H1 (cell line): ENCODE measurements around the gene BTG3. TPM values are rescaled to one million over a fixed set of nuclear protein-coding genes. Genes with fewer than 3 reads are reported as not detected.

ENCODE experiments used
- CTCF ChIA-PET: fragments of 300-600 bp; sonication (Branson Sonifier 250); formaldehyde crosslinking; loops from one replicate; lab custom pipeline; 2021; ENCODE audit not compliant: partially characterized antibody; lab: Charles Lee
- POLR2A ChIA-PET: fragments of 300-600 bp; sonication (Branson Sonifier 250); formaldehyde crosslinking; loops from one replicate; lab custom pipeline; 2021; ENCODE audit warnings: inconsistent platforms; ENCODE audit not compliant: partially characterized antibody; lab: Charles Lee
- DNase-seq, 2 experiments: peaks; one replicate each; pipeline versions ENCODE4 v3.0.0 to v3.0.0-alpha.2; 2010 to 2022; ENCODE audit warnings: low spot score in 2 of 2, low read depth in 1 of 2, mixed read lengths in 1 of 2
- FAIRE-seq: peaks from 2 replicates; lab custom pipeline; 2011; peaks lifted over from hg19 to GRCh38; lab: Jason Lieb, UNC
- H2AFZ ChIP-seq: 2 replicates; pipeline ENCODE4 v1.8.1; 2012; ENCODE audit warnings: low read length, inconsistent platforms
- H2AK5ac ChIP-seq: 2 replicates; pipeline ENCODE4 v1.6.1; 2013; ENCODE audit warnings: low read depth, low read length
- H2BK120ac ChIP-seq: replicated peaks from 2 replicates; pipeline ENCODE3; 2013; ENCODE audit warnings: low read depth, low read length, inconsistent platforms
- H2BK12ac ChIP-seq: 2 replicates; pipeline ENCODE4 v1.6.1; 2013; ENCODE audit warnings: low read depth, low read length
- H2BK15ac ChIP-seq: 2 replicates; pipeline ENCODE4 v1.6.1; 2013; ENCODE audit warnings: low read length
- H2BK20ac ChIP-seq: 2 replicates; pipeline ENCODE4 v1.6.1; 2013; ENCODE audit warnings: low read length
- H2BK5ac ChIP-seq: 2 replicates; pipeline ENCODE4 v1.6.1; 2013; ENCODE audit warnings: low read depth, low read length
- H3K14ac ChIP-seq: 2 replicates; pipeline ENCODE4 v1.6.1; 2013; ENCODE audit warnings: inconsistent platforms; ENCODE audit not compliant: insufficient read length
- H3K18ac ChIP-seq: 2 replicates; pipeline ENCODE4 v1.6.1; 2013; ENCODE audit warnings: low read length; ENCODE audit errors: extremely low read depth
- H3K23ac ChIP-seq: 2 replicates; pipeline ENCODE4 v1.6.1; 2013; ENCODE audit warnings: inconsistent platforms; ENCODE audit not compliant: insufficient read length
- H3K23me2 ChIP-seq: 2 replicates; pipeline ENCODE4 v1.6.1; 2013; ENCODE audit warnings: low read depth, low read length
- H3K27ac ChIP-seq: 2 replicates; pipeline ENCODE4 v1.6.1; 2011; ENCODE audit warnings: low read depth, low read length, inconsistent platforms
- H3K27me3 ChIP-seq, 4 experiments: replicated peaks in 1 of 4; 1 replicate in 1 of 4; 2 replicates in 3 of 4; pipeline versions ENCODE4 v1.6.1 to v1.8.1; 2011 to 2013; ENCODE audit warnings: low read length in 3 of 4, mild to moderate bottlenecking in 3 of 4, inconsistent platforms in 2 of 4, mixed read lengths in 2 of 4, moderate library complexity in 1 of 4; ENCODE audit not compliant: control insufficient read depth in 3 of 4, insufficient read depth in 3 of 4; ENCODE audit errors: extremely low read depth in 1 of 4
- H3K36me3 ChIP-seq, 4 experiments: 2 replicates each; pipeline versions ENCODE4 v1.6.1 to v1.8.1; 2011 to 2013; ENCODE audit warnings: mild to moderate bottlenecking in 4 of 4, low read length in 3 of 4, moderate library complexity in 2 of 4, control low read depth in 1 of 4, inconsistent platforms in 1 of 4; ENCODE audit not compliant: insufficient read depth in 4 of 4, control insufficient read depth in 2 of 4
- H3K4ac ChIP-seq: replicated peaks from 2 replicates; pipeline ENCODE3; 2013; ENCODE audit warnings: low read length, low read depth, mixed read lengths, inconsistent platforms; ENCODE audit not compliant: insufficient read length
- H3K4me1 ChIP-seq, 4 experiments: replicated peaks in 1 of 4; 1 replicate in 1 of 4; 2 replicates in 3 of 4; pipeline versions ENCODE4 v1.6.1 to v1.8.1; 2011 to 2013; ENCODE audit warnings: low read length in 3 of 4, inconsistent platforms in 2 of 4, mixed read lengths in 1 of 4; ENCODE audit not compliant: insufficient read depth in 4 of 4, control insufficient read depth in 3 of 4
- H3K4me2 ChIP-seq, 2 experiments: 2 replicates each; pipeline versions ENCODE4 v1.6.1 to v1.8.1; 2011 to 2013; ENCODE audit warnings: low read depth in 2 of 2, low read length in 2 of 2, control low read depth in 1 of 2, inconsistent platforms in 1 of 2, mild to moderate bottlenecking in 1 of 2; ENCODE audit not compliant: insufficient read depth in 1 of 2
- H3K4me3 ChIP-seq, 4 experiments: fragments of 200-600, 300-600 bp in 1 of 4; sonication (generic), shearing (Covaris generic), sonication (Bioruptor Twin) in 1 of 4; 2 replicates each; pipeline versions ENCODE4 v1.5.1 to v1.8.1; 2011 to 2016; ENCODE audit warnings: low read length in 4 of 4, low read depth in 3 of 4, control low read depth in 2 of 4, inconsistent platforms in 2 of 4, mild to moderate bottlenecking in 2 of 4, mixed read lengths in 1 of 4, moderate library complexity in 1 of 4; ENCODE audit not compliant: insufficient read depth in 2 of 4; ENCODE audit errors: extremely low read depth in 1 of 4
- H3K56ac ChIP-seq: replicated peaks from 2 replicates; pipeline ENCODE3; 2013; ENCODE audit warnings: low read depth, mild to moderate bottlenecking, mixed read lengths, low read length, inconsistent platforms; ENCODE audit not compliant: insufficient read length
- H3K79me1 ChIP-seq: 2 replicates; pipeline ENCODE4 v1.6.1; 2013; ENCODE audit warnings: low read depth, low read length, control low read depth
- H3K79me2 ChIP-seq, 2 experiments: 2 replicates each; pipeline versions ENCODE4 v1.6.1 to v1.8.1; 2012 to 2013; ENCODE audit warnings: low read length in 2 of 2, mild to moderate bottlenecking in 2 of 2, inconsistent platforms in 1 of 2; ENCODE audit not compliant: insufficient read depth in 2 of 2, control insufficient read depth in 1 of 2
- H3K9ac ChIP-seq, 4 experiments: replicated peaks in 1 of 4; 1 replicate in 1 of 4; 2 replicates in 3 of 4; pipeline versions ENCODE4 v1.6.1 to v1.8.1; 2011 to 2013; ENCODE audit warnings: low read depth in 3 of 4, low read length in 3 of 4, control low read depth in 2 of 4, mild to moderate bottlenecking in 2 of 4, moderate library complexity in 2 of 4, inconsistent platforms in 1 of 4; ENCODE audit errors: extremely low read depth in 1 of 4
- H3K9me3 ChIP-seq, 2 experiments: 2 replicates each; pipeline versions ENCODE4 v1.6.1 to v1.8.1; 2012 to 2013; ENCODE audit warnings: mild to moderate bottlenecking in 2 of 2, moderate library complexity in 2 of 2, control low read depth in 1 of 2, inconsistent platforms in 1 of 2, low read depth in 1 of 2, low read length in 1 of 2, mixed read lengths in 1 of 2; ENCODE audit not compliant: insufficient read depth in 2 of 2
- H4K20me1 ChIP-seq, 2 experiments: replicated peaks in 1 of 2; 2 replicates each; pipeline versions ENCODE3 to v1.8.1; 2011 to 2013; ENCODE audit warnings: inconsistent platforms in 2 of 2, low read length in 2 of 2, mild to moderate bottlenecking in 1 of 2; ENCODE audit not compliant: insufficient read depth in 2 of 2, control insufficient read depth in 1 of 2
- H4K5ac ChIP-seq: 2 replicates; pipeline ENCODE4 v1.6.1; 2013; ENCODE audit warnings: low read length, low read depth, mixed read lengths, inconsistent platforms; ENCODE audit not compliant: insufficient read length
- H4K8ac ChIP-seq: 2 replicates; pipeline ENCODE4 v1.8.0; 2013; ENCODE audit warnings: mild to moderate bottlenecking, moderate library complexity, low read length, inconsistent platforms; ENCODE audit not compliant: insufficient read depth; ENCODE audit errors: extremely low read depth
- H4K91ac ChIP-seq: replicated peaks from 2 replicates; pipeline ENCODE3; 2013; ENCODE audit warnings: low read length, mixed read lengths, inconsistent platforms; ENCODE audit not compliant: insufficient read length
- CBX5 ChIP-seq: fragments of 300-800, 300-1000 bp; sonication (generic); IDR thresholded peaks from 2 replicates; pipeline ENCODE4 v1.7.1; 2016; ENCODE audit warnings: antibody characterized with exemption, low read length, low read depth
- EP300 ChIP-seq, 2 experiments: IDR thresholded peaks; 1 replicate in 1 of 2; 2 replicates in 1 of 2; pipeline ENCODE4 v1.6.1; 2011 to 2012; ENCODE audit warnings: low read depth in 2 of 2, low read length in 2 of 2, mild to moderate bottlenecking in 2 of 2, borderline replicate concordance in 1 of 2, inconsistent platforms in 1 of 2, moderate library complexity in 1 of 2
- MAX ChIP-seq: IDR thresholded peaks from 2 replicates; pipeline ENCODE4 v1.6.1; 2012; ENCODE audit warnings: inconsistent platforms
- NANOG ChIP-seq: IDR thresholded peaks from 2 replicates; pipeline ENCODE4 v1.6.1; 2011; ENCODE audit warnings: low read length, low read depth, mild to moderate bottlenecking, inconsistent platforms; ENCODE audit not compliant: insufficient read depth, poor library complexity, severe bottlenecking
- PHF8 ChIP-seq: fragments of 200-600 bp; sonication (generic); conservative IDR thresholded peaks from 2 replicates; pipeline ENCODE4 v1.7.1; 2012; ENCODE audit warnings: low read depth, mild to moderate bottlenecking, inconsistent platforms, low read length, moderate library complexity
- POU5F1 ChIP-seq: IDR thresholded peaks from 2 replicates; pipeline ENCODE4 v1.6.1; 2011; ENCODE audit warnings: low read depth, mild to moderate bottlenecking, low read length, moderate library complexity
- TAF1 ChIP-seq: IDR thresholded peaks from 2 replicates; pipeline ENCODE4 v1.6.1; 2011; ENCODE audit warnings: mild to moderate bottlenecking, low read depth, low read length
- TEAD4 ChIP-seq: IDR thresholded peaks from 2 replicates; pipeline ENCODE4 v1.6.1; 2012; ENCODE audit warnings: low read depth, low read length, inconsistent platforms, mixed read lengths
- WGBS, 2 experiments: shearing (Covaris generic) in 1 of 2; methylation state at CpG; one replicate each; pipeline versions ENCODE4 v1.1.6 to v1.1.7; 2013 to 2015; ENCODE audit warnings: low lambda C conversion rate in 2 of 2, mixed read lengths in 2 of 2, inconsistent platforms in 1 of 2, low coverage in 1 of 2, missing lambda C conversion rate in 1 of 2; ENCODE audit not compliant: insufficient replicate concordance in 2 of 2, insufficient coverage in 1 of 2, insufficient read length in 1 of 2; ENCODE audit errors: extremely low coverage in 1 of 2, missing lambda C conversion rate in 1 of 2; 5-methylcytosine and 5-hydroxymethylcytosine counted together
- polyA plus RNA-seq, 7 experiments: library from polyadenylated mRNA; depleted of rRNA in 3 of 7; stranded (reverse) in 5 of 7; unstranded in 2 of 7; fragments of >200 nt in 5 of 7; fragments of 200-250 nt in 2 of 7; gene quantifications; 1 replicate in 5 of 7; 2 replicates in 1 of 7; 4 replicates in 1 of 7; pipeline versions ENCODE4 v1.2.1 to v1.2.3, GENCODE V29; 2011 to 2013; ENCODE audit warnings: missing spikeins in 2 of 7, mixed read lengths in 2 of 7
- total RNA-seq: library from RNA; stranded (reverse); fragmentation: NEBNext Ultra II Directional; extraction: Animal tissue kit (Norgen Biotek cat#: 25700); gene quantifications from 2 replicates; pipeline ENCODE4 v1.2.1, GENCODE V29; 2021

The BTG3 gene
- total and polyA plus RNA-seq, 2 of the 8 experiments (the other 6 are each of a cell fraction or from before 2014, with no cell fraction given), result 13.6 to 25.9 TPM

- Histone ChIP-seq H3K4ac (no peak overlapping the region), H2BK5ac (no peak overlapping the region), H3K4me1 (peaks cover 2 to 5% (median 3%) of the 10 kb centered on the region in 4 experiments; a peak in 6 of 7 replicates), H2BK12ac (no peak overlapping the region), H3K18ac (no peak overlapping the region), H4K91ac (no peak overlapping the region), H2AFZ (no peak overlapping the region), H3K14ac (no peak overlapping the region), H3K79me1 (peaks cover 4% of the 10 kb centered on the region; the same call in 1 of the 2 replicates), H3K4me2 (no peak overlapping the region), H3K56ac (no peak overlapping the region), H3K27me3 (no peaks in the 10 kb centered on the region), H4K20me1 (peaks cover 18 to 25% of the 10 kb centered on the region in 2 experiments), H2BK15ac (no peak overlapping the region), H3K79me2 (peaks cover 12 to 94% of the 10 kb centered on the region in 2 experiments), H4K5ac (no peak overlapping the region), H2AK5ac (no peak overlapping the region), H3K9me3 (no peaks in the 10 kb centered on the region), H2BK120ac (no peak overlapping the region), H2BK20ac (no peak overlapping the region), H3K27ac (no peak overlapping the region), H3K36me3 (peaks cover 15 to 33% (median 26%) of the 10 kb centered on the region in 4 experiments), H3K23ac (no peak overlapping the region), H4K8ac (no peak overlapping the region), H3K4me3 (no peak overlapping the region), H3K23me2 (no peaks in the 10 kb centered on the region), H3K9ac (no peak overlapping the region)
- TF ChIP-seq PHF8 (no peak), MAX (no peak), TEAD4 (no peak), EP300 (IDR thresholded peaks at IDR 0.05; ENCODE audit: borderline replicate concordance in 1 of 2, low read depth in 2 of 2, low read length in 2 of 2) (no peak), CBX5 (no peak), POU5F1 (no peak), TAF1 (no peak), NANOG (no peak)
- no CpG with 5 or more reads among the region's 1 CpG for WGBS, 2 experiments
- POLR2A ChIA-PET, result interaction anchor here (1.0 to 1.8 kb wide), 2 partner anchors 9 to 31 kb away, joined by 3 to 4 read pairs; no protein-coding TSS in a partner anchor
- DNase-seq (no peak), FAIRE-seq (no peak)
- CTCF ChIA-PET, result interaction anchor here (0.8 to 1.7 kb wide), 2 partner anchors 10 to 40 kb away, joined by 4 to 7 read pairs; no protein-coding TSS in a partner anchor
Observed at GRCh38 chr21:17545007-17545406, 67.7 kb downstream of the BTG3 start.
